Skin epidermis (tissue), 12 donors: ENCODE results near the gene PNN.
"Not testable (repeated sequence)": the region's sequence is repeated elsewhere in the genome, so short reads cannot be mapped to it uniquely, and the experiment has no call there.

ENCODE experiments used
- H3K27ac ChIP-seq, 21 experiments: fragments of 200-600 bp; sonication (generic) in 11 of 21; one replicate each; pipeline ENCODE4 v1.5.0; 2020; ENCODE audit warnings: mild to moderate bottlenecking in 3 of 21, inconsistent platforms in 2 of 21, moderate library complexity in 2 of 21
- H3K4me3 ChIP-seq, 7 experiments: fragments of 200-600 bp; sonication (generic) in 2 of 7; one replicate each; pipeline ENCODE4 v1.5.0; 2020; ENCODE audit warnings: inconsistent platforms in 2 of 7, mild to moderate bottlenecking in 2 of 7, moderate library complexity in 1 of 7

The PNN gene

GRCh38 chr14:39179042-39179441 lies 4.0 kb downstream of the PNN start:
- no peak overlapping the region for H3K4me3 ChIP-seq

GRCh38 chr14:39180553-39180952 lies 5.5 kb downstream of the PNN start:
- Histone ChIP-seq H3K27ac (no peak overlapping the region), H3K4me3 (no peak overlapping the region)

More at GRCh38 chr14:39179042-39179441, 4.0 kb downstream of the PNN start:
- H3K27ac ChIP-seq, result no peak overlapping the region

GRCh38 chr14:39181026-39181692 lies 6.1 kb downstream of the PNN start:
- peak overlapping the region in 1 of 21 experiments; percentile 13 for H3K27ac ChIP-seq
- H3K4me3 ChIP-seq, result no peak overlapping the region

- Histone ChIP-seq H3K27ac (peak overlapping the region in 1 of 21 experiments; percentile 13), H3K4me3 (no peak overlapping the region)
These were observed 6.6 kb downstream of the PNN start for GRCh38 chr14:39181693-39182047.

GRCh38 chr14:39182770-39183684 lies 8.0 kb downstream of the PNN start:
- Histone ChIP-seq H3K27ac (no peak overlapping the region), H3K4me3 (no peak overlapping the region)

- H3K27ac ChIP-seq, H3K4me3 ChIP-seq: not testable (repeated sequence)
These were observed 8.6 kb downstream of the PNN start for GRCh38 chr14:39183685-39184003.

GRCh38 chr14:39184628-39185255 lies 9.7 kb downstream of the PNN start:
- no peak overlapping the region for H3K4me3 ChIP-seq
- H3K27ac ChIP-seq, result no peak overlapping the region

- Histone ChIP-seq H3K4me3 (no peak overlapping the region), H3K27ac (no peak overlapping the region)
These were observed 10.4 kb downstream of the PNN start for GRCh38 chr14:39185256-39186049.

- no peak overlapping the region for H3K27ac ChIP-seq
- H3K4me3 ChIP-seq, result no peak overlapping the region
These were observed 12.0 kb downstream of the PNN start for GRCh38 chr14:39186941-39187525.

- Histone ChIP-seq H3K27ac (peak overlapping the region in 6 of 21 experiments; percentile 1 to 46 (median 23)), H3K4me3 (no peak overlapping the region)
These were observed 28.9 kb downstream of the PNN start for GRCh38 chr14:39203659-39204606.

- H3K27ac ChIP-seq, H3K4me3 ChIP-seq: not testable (repeated sequence)
These were observed 32.4 kb downstream of the PNN start for GRCh38 chr14:39207430-39207829.

GRCh38 chr14:39211109-39211741 lies 36.2 kb downstream of the PNN start:
- no peak overlapping the region for H3K27ac ChIP-seq
- no peak overlapping the region for H3K4me3 ChIP-seq

GRCh38 chr14:39212034-39212433 lies 37.0 kb downstream of the PNN start:
- Histone ChIP-seq H3K27ac (no peak overlapping the region), H3K4me3 (no peak overlapping the region)

GRCh38 chr14:39212693-39213092 lies 37.6 kb downstream of the PNN start:
- no peak overlapping the region for H3K27ac ChIP-seq
- no peak overlapping the region for H3K4me3 ChIP-seq

- Histone ChIP-seq H3K4me3 (no peak overlapping the region), H3K27ac (no peak overlapping the region)
These were observed 42.3 kb downstream of the PNN start for GRCh38 chr14:39217214-39217879.

GRCh38 chr14:39218171-39218769 lies 43.2 kb downstream of the PNN start:
- H3K27ac ChIP-seq, result no peak overlapping the region

GRCh38 chr14:39219075-39219499 lies 44.0 kb downstream of the PNN start:
- no peak overlapping the region for H3K27ac ChIP-seq
- no peak overlapping the region for H3K4me3 ChIP-seq

More at GRCh38 chr14:39218171-39218769, 43.2 kb downstream of the PNN start:
- no peak overlapping the region for H3K4me3 ChIP-seq
